Activated T-cell treated with anti-CD3 and anti-CD28 coated beads, Interleukin-2, amount 50 U/mL, for 72 hours (primary cell): Measurements from ENCODE around the gene TICAM2. TPM values are rescaled to one million over a fixed set of nuclear protein-coding genes. Genes with fewer than 3 reads are reported as not detected.

ENCODE experiments used
- ATAC-seq, 2 donors: fragments of 150-1000 bp; cut with Tn5 transposase; replicated peaks in 1 of 2; 2 replicates each; pipeline ENCODE4 v1.10.0; 2021; ENCODE audit warnings: moderate library complexity in 2 of 2, mild to moderate bottlenecking in 1 of 2
- DNase-seq, 2 donors: peaks; one replicate each; pipeline ENCODE4 v3.0.0; 2021 to 2022; ENCODE audit warnings: mixed read lengths in 1 of 2
- H3K27ac Mint-ChIP-seq: one replicate; pipeline ENCODE4 v1.8.0; 2022; ENCODE audit warnings: mild to moderate bottlenecking, moderate library complexity, mixed read lengths
- H3K27me3 Mint-ChIP-seq: one replicate; pipeline ENCODE4 v1.8.0; 2022; ENCODE audit warnings: low read depth, mixed read lengths
- H3K36me3 Mint-ChIP-seq, 2 donors: one replicate each; pipeline ENCODE4 v1.8.0; 2022; ENCODE audit warnings: mixed read lengths in 2 of 2, mild to moderate bottlenecking in 1 of 2; ENCODE audit not compliant: insufficient read depth in 2 of 2
- H3K4me1 Mint-ChIP-seq: one replicate; pipeline ENCODE4 v1.8.0; 2022; ENCODE audit warnings: low read depth, mixed read lengths
- H3K4me3 Mint-ChIP-seq, 2 donors: one replicate each; pipeline ENCODE4 v1.8.0; 2022; ENCODE audit warnings: mild to moderate bottlenecking in 2 of 2, mixed read lengths in 2 of 2, moderate library complexity in 2 of 2
- H3K9me3 Mint-ChIP-seq, 2 donors: one replicate each; pipeline ENCODE4 v1.8.0; 2022; ENCODE audit warnings: mixed read lengths in 2 of 2
- total RNA-seq, 2 donors: library from RNA; stranded (reverse); gene quantifications; one replicate each; pipeline ENCODE4 v1.2.3, GENCODE V29; 2022

TICAM2 gene
- total RNA-seq, 2 donors from 2014 or later, result 0.77 to 2.1 TPM

DNA sequence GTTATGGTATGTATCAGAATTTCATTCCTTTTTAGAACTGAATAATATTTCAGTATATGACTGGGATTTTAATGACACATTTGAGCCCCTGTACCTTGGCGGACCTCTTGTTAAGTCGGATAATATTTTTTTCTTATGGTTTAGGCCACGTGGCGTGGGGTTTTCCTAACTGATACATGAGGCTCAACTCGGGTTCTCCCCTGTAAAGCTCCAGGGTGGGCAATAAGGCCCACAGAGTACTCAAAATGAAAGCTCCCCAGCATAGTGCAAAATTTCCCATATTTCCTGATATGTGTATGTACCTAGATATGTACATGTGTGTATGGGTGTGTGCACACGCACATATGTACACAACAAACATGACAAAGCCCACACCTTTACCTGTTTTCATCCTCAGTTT lies 24.5 kb downstream of the TICAM2 start:
- H3K9me3 Mint-ChIP-seq, result no peaks in the 10 kb centered on the region
- DNase-seq, result no peak
- peak in 1 of 2 donors; percentile 30 for ATAC-seq
- H3K27me3 Mint-ChIP-seq, result peaks cover 11% of the 10 kb centered on the region
- H3K4me1 Mint-ChIP-seq, result peaks cover 6% of the 10 kb centered on the region
- no peaks in the 10 kb centered on the region for H3K36me3 Mint-ChIP-seq
- H3K4me3 Mint-ChIP-seq, result no peak overlapping the region
- no peak overlapping the region for H3K27ac Mint-ChIP-seq

GRCh38 chr5:115577329-115577728 lies 24.9 kb downstream of the TICAM2 start:
- Mint-ChIP-seq H3K4me1 (peaks cover 6% of the 10 kb centered on the region), H3K9me3 (no peaks in the 10 kb centered on the region), H3K27ac (no peak overlapping the region), H3K4me3 (no peak overlapping the region), H3K36me3 (no peaks in the 10 kb centered on the region), H3K27me3 (peaks cover 15% of the 10 kb centered on the region)
- ATAC-seq (no peak), DNase-seq (no peak)

GRCh38 chr5:115575167-115576070 lies 26.9 kb downstream of the TICAM2 start:
- H3K27ac Mint-ChIP-seq, result no peak overlapping the region
- H3K4me3 Mint-ChIP-seq, result no peak overlapping the region
- ATAC-seq (no peak), DNase-seq (no peak)
- H3K36me3 Mint-ChIP-seq, result no peaks in the 10 kb centered on the region
- peaks cover 18% of the 10 kb centered on the region for H3K27me3 Mint-ChIP-seq
- H3K4me1 Mint-ChIP-seq, result peaks cover 6% of the 10 kb centered on the region
- no peaks in the 10 kb centered on the region for H3K9me3 Mint-ChIP-seq

DNA sequence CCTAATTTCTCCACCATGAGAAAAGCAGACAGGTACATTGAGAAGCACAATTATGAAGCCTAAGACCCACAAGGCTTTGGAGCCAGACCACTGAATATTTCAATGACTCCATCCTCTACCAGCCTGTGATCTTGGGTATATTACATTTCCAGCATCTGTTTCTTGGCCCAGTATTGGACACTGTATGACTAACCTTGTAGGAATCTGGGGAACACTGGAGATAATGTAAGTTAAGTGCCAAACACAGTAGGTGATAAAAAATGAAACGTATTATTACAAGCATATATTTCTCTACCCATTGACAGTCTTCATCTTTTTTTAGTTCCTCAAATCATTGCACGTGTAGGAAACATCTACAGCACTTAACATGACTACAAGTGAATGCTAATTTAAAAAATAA lies 29.1 kb downstream of the TICAM2 start:
- H3K36me3 Mint-ChIP-seq, result no peaks in the 10 kb centered on the region
- no peaks in the 10 kb centered on the region for H3K9me3 Mint-ChIP-seq
- no peak overlapping the region for H3K27ac Mint-ChIP-seq
- no peak overlapping the region for H3K4me3 Mint-ChIP-seq
- no peak for ATAC-seq
- peaks cover 6% of the 10 kb centered on the region for H3K4me1 Mint-ChIP-seq
- DNase-seq, result no peak
- H3K27me3 Mint-ChIP-seq, result peaks cover 18% of the 10 kb centered on the region

- Mint-ChIP-seq H3K9me3 (no peaks in the 10 kb centered on the region), H3K4me1 (peaks cover 6% of the 10 kb centered on the region), H3K4me3 (no peak overlapping the region), H3K27me3 (peaks cover 23% of the 10 kb centered on the region), H3K27ac (no peak overlapping the region), H3K36me3 (no peaks in the 10 kb centered on the region)
- ATAC-seq (no peak), DNase-seq (no peak)
Observed at GRCh38 chr5:115571441-115571878, 30.8 kb downstream of the TICAM2 start.

DNA sequence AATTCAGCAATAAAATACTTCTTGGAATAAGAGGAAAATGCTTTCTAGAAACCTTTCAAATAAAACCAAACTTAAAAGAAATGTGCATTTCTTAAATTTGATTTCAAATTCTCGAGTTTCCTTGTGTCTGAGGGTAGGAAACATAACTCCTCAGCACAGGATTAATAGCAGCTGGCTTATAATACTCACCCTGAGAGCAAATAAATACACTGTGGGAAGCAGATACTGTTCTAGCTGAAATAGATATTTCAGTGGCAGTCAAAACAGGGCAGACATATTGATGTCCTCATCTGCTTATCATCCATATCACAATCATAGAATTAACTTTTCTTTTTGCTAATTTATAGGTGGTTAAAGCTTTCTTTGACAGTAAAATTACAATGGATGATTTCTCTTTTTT lies 33.6 kb downstream of the TICAM2 start:
- Mint-ChIP-seq H3K9me3 (no peaks in the 10 kb centered on the region), H3K36me3 (no peaks in the 10 kb centered on the region), H3K4me1 (no peaks in the 10 kb centered on the region), H3K4me3 (no peak overlapping the region), H3K27ac (no peak overlapping the region), H3K27me3 (peaks cover 20% of the 10 kb centered on the region)
- no peak for ATAC-seq
- no peak for DNase-seq

DNA sequence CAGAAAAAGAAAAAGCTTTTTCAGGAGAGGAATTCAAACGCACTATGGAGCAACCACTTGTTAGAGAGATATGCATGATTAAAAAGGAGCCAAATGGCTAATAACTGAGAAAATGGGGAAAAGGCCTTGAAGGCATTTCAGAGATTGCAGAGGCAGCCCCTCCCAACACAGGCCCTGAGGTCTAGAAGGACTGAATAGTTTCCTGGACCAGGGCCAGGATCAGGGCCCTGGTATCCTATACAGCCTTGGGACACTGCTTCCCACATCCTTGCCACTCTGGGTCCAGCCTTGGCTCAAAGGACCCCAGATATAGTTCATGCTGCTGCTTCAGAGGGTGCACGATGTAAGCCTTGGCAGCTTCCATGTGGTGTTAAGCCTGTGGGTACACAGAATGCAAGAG lies 37.0 kb downstream of the TICAM2 start:
- no peak for DNase-seq
- no peaks in the 10 kb centered on the region for H3K9me3 Mint-ChIP-seq
- peaks cover 7% of the 10 kb centered on the region for H3K27me3 Mint-ChIP-seq
- H3K36me3 Mint-ChIP-seq, result no peaks in the 10 kb centered on the region
- no peak for ATAC-seq
- H3K4me3 Mint-ChIP-seq, result no peak overlapping the region
- no peak overlapping the region for H3K27ac Mint-ChIP-seq
- H3K4me1 Mint-ChIP-seq, result no peaks in the 10 kb centered on the region

- Mint-ChIP-seq H3K4me3 (no peak overlapping the region), H3K27ac (no peak overlapping the region), H3K4me1 (no peaks in the 10 kb centered on the region), H3K27me3 (peaks cover 8% of the 10 kb centered on the region), H3K9me3 (no peaks in the 10 kb centered on the region), H3K36me3 (no peaks in the 10 kb centered on the region)
- no peak for DNase-seq
- ATAC-seq, result no peak
Observed at GRCh38 chr5:115561176-115561575, 41.1 kb downstream of the TICAM2 start.

DNA sequence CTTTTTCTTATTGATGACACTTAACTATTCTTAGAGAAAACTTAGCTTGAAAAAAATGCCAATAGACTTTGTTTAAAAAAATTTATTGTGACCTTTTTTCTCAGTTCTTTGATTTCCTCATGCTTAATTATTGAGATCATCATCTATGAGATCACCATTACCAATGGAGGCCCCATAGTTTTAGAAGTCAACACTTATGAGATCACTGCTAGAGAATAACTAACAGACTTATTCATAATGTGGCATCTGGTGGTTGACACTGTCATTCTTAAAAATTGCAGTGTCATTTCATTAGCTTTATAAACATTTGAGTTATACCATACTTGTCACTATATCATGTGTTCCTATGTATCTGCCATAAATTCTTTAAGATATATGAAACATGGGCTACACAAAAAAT lies 42.8 kb downstream of the TICAM2 start:
- Mint-ChIP-seq H3K27ac (no peak overlapping the region), H3K9me3 (no peaks in the 10 kb centered on the region), H3K36me3 (no peaks in the 10 kb centered on the region), H3K4me1 (no peaks in the 10 kb centered on the region), H3K4me3 (no peak overlapping the region), H3K27me3 (peaks cover 8% of the 10 kb centered on the region)
- ATAC-seq, result no peak
- DNase-seq, result no peak

DNA sequence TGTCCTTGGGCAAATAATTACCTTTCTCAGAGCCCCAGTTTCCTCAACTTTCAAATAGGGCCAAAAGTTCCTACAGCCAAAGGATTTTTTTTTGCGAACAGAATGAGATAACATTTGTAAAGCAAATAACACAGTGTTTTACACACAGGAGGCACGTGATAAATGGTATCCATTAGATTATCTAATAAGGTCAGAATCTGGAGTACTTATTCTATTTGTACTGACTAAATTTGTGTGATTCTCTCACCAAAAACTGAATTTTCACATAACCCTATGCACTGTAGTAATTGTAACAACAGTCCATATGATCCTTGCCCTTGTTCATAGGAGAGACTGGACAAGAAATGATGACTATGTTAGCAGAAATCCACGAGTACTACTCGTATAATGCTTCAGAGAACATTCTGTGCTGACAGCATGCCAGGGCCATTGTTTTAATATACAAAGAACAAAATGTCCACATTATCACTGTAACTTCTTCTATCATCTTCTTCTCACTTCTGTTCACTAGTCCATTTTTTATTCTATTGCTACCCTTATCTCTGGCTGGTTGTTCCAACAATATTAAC lies 43.8 kb downstream of the TICAM2 start:
- ATAC-seq, result no peak
- Mint-ChIP-seq H3K4me1 (no peaks in the 10 kb centered on the region), H3K4me3 (no peak overlapping the region), H3K27me3 (peaks cover 8% of the 10 kb centered on the region), H3K9me3 (no peaks in the 10 kb centered on the region), H3K36me3 (no peaks in the 10 kb centered on the region), H3K27ac (no peak overlapping the region)
- DNase-seq, result no peak

DNA sequence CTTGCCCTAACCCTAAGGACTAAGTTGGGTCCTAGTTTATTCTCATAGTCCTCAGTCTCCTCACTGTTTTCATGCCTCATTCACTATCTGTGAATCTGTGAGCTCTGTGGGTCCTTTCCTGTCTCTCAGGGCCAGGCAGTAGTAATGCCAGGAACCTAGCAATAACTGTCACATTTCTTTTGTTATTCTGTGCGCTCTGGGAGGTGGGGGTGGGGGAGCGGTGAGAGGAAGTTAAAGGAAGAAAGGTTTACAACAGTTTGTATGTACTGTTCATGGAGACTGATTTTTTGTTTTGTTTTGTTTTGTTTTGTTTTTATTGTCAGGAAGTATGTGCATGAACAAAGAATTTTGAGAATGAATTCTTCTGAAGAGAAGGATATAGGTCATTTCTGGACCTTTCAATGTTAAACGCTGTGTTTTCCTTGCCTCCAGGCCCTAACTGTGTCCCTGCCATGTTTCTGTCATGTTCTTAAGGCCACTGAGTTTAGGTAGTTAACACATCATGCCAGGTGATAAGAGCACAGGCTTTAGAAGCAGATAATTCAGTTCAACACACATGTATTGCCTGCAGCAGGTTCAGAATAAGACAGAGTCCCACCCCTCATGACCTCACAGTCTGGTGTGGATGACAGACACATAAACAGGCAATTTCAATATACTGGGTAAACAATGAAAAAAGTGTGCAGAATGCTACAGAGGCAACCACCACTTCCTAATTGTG lies 44.5 kb downstream of the TICAM2 start:
- DNase-seq, result no peak
- no peaks in the 10 kb centered on the region for H3K9me3 Mint-ChIP-seq
- no peaks in the 10 kb centered on the region for H3K36me3 Mint-ChIP-seq
- peaks cover 8% of the 10 kb centered on the region for H3K27me3 Mint-ChIP-seq
- peak in 1 of 2 donors; percentile 47 for ATAC-seq
- H3K4me1 Mint-ChIP-seq, result no peaks in the 10 kb centered on the region
- H3K27ac Mint-ChIP-seq, result no peak overlapping the region
- H3K4me3 Mint-ChIP-seq, result no peak overlapping the region

- no peaks in the 10 kb centered on the region for H3K36me3 Mint-ChIP-seq
- ATAC-seq, result no peak
- H3K4me1 Mint-ChIP-seq, result no peaks in the 10 kb centered on the region
- H3K9me3 Mint-ChIP-seq, result no peaks in the 10 kb centered on the region
- peaks cover 15% of the 10 kb centered on the region for H3K27me3 Mint-ChIP-seq
- H3K27ac Mint-ChIP-seq, result no peak overlapping the region
- DNase-seq, result no peak
- no peak overlapping the region for H3K4me3 Mint-ChIP-seq
Observed at GRCh38 chr5:115556276-115556675, 46.0 kb downstream of the TICAM2 start.

DNA sequence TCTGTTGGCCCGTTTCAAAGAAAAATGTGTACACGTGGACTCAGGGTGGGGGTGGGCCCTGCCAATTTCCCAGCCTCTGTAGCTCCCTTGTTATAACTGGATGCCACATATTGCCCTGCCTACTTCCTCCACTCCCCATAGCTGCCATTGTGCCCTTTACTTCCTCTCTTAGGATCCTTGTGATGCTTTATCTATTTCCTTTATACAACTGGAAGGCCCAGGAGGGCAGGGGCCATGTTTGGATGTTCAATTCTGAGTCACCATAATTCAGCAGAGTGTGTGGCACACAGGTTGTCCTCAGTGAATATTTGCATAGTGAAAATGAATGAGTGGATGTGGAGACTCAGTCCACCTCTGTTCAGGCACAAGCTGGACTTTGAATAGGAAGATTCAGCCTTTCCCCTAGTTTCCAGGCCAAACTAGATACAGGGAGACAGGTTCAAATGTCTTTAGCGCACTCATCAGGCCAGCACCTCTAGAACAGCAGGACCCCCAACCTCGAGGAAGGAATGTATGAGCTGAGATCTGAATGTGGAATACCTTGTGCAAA lies 47.1 kb downstream of the TICAM2 start:
- no peaks in the 10 kb centered on the region for H3K36me3 Mint-ChIP-seq
- H3K9me3 Mint-ChIP-seq, result no peaks in the 10 kb centered on the region
- H3K4me1 Mint-ChIP-seq, result no peaks in the 10 kb centered on the region
- H3K27ac Mint-ChIP-seq, result no peak overlapping the region
- no peak overlapping the region for H3K4me3 Mint-ChIP-seq
- H3K27me3 Mint-ChIP-seq, result peaks cover 11% of the 10 kb centered on the region
- DNase-seq (no peak), ATAC-seq (no peak)
